ENCODE data around the gene FBXO39. TPM values are rescaled to one million over a fixed set of nuclear protein-coding genes. Genes with fewer than 3 reads are reported as not detected.

The FBXO39 gene
- total and polyA plus RNA-seq, 12 donors, result 0.13 to 0.37 (median 0.26) TPM; not detected in 9

DNA sequence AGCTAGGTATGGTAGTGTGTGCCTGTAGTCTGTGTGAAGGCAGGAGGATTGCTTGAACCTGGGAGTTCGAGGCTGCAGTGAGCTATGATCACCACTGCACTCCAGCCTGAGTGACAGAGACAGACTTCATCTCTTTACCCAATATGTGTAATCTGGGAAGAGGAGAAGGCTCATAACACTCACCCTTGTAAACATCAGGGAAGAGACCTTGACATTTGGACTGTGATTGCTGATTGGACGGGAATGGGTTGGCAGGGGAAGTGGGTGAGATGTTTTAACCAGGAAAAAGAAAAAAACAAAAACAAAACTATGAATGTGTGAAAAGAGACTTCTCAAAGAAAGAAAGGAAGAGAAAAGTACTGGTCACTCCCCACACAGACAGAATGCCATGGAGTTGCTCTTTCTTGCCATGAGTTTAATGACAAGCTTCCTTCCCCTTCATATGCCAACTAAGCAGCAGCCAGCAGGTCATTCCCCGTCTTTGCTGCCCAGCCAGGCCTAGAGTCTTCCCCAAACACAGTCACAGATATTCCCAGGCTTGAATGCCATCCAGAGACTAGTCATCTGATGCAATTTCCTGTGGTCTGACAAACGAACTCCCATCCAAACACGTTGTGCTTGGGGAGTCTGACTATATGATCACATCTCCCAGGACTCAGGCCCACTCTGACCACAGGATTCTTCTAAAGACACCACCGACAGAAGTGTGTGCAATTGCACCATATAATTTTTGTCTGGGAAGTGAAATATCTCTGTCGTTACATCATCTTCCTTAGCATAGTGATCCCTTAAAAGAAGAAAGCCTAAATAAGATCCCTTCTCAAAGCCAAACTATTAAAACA, 23.7 kb upstream of the FBXO39 start:
- Histone ChIP-seq H3K27ac (peak overlapping the region; percentile 82 to 98 (median 94)), H3K4me3 (peak overlapping the region in 1 of 10 donors; percentile 0), H3K4me1 (peaks cover 12 to 55% (median 41%) of the 10 kb centered on the region in 9 donors), H3K9me3 (no peaks in the 10 kb centered on the region), H3K27me3 (no peaks in the 10 kb centered on the region), H3K36me3 (no peaks in the 10 kb centered on the region)
- intact Hi-C loops (cut with DNase I), result loop anchor here in 6 of 10 donors (10.0 kb wide), 3 partner anchors 87 to 273 kb away; partner anchors contain the start of genes RNASEK (in 5 of the 6) and BCL6B (in 1 of the 6)
- ATAC-seq (peak; percentile 22 to 79 (median 43)), DNase-seq (peak; percentile 32 to 56)
- TF ChIP-seq, protein P1, sequence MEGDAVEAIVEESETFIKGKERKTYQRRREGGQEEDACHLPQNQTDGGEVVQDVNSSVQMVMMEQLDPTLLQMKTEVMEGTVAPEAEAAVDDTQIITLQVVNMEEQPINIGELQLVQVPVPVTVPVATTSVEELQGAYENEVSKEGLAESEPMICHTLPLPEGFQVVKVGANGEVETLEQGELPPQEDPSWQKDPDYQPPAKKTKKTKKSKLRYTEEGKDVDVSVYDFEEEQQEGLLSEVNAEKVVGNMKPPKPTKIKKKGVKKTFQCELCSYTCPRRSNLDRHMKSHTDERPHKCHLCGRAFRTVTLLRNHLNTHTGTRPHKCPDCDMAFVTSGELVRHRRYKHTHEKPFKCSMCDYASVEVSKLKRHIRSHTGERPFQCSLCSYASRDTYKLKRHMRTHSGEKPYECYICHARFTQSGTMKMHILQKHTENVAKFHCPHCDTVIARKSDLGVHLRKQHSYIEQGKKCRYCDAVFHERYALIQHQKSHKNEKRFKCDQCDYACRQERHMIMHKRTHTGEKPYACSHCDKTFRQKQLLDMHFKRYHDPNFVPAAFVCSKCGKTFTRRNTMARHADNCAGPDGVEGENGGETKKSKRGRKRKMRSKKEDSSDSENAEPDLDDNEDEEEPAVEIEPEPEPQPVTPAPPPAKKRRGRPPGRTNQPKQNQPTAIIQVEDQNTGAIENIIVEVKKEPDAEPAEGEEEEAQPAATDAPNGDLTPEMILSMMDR (IDR thresholded peaks at IDR 0.05), result no peak
- 35 to 45% methylated on average over 7 of the region's 7 CpGs for WGBS, 2 donors

DNA sequence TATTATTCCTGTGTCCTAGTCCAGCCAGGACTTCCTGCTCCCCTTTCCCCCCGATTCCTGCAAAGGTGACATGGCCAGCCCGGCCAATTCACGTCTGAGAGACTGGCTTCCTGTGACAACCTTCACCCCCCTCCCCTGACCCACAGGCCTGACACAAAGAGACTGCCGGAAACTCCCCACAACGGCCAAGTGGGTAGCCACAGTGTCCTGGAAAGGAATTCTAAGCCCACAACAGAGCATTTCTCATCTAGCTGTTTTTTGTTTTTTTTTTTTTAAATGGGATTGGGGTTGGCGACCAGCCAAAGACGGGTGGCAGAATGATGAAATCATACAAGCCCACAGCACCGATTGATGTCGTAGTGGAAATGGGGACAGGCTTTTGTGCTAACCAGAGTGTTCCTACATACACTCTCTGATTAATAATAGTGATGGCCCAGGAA, 23.0 kb upstream of the FBXO39 start:
- peak; percentile 65 to 82 for DNase-seq
- intact Hi-C loops (cut with DNase I), result loop anchor here in 6 of 10 donors (10.0 kb wide), 3 partner anchors 88 to 272 kb away; partner anchors contain the start of genes RNASEK (in 5 of the 6) and BCL6B (in 1 of the 6)

DNA sequence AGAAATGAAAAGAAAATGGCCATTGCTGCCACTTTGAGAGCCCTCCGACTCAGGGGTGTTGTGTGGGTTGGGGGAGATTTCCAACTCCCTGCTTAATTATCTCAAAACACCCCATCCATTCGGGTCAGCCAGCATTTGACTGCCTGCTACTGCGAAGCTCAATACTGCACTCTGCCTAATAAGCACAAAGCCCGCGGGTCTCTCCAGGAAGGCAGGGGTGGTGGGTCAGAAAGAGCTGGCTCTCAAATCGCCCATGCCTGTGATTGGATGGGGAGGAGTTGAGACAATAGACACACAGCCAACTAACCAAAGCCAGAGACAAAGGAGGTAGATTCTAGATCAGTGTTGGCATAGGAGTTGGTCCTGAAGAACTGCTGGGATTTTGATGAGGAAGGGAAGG, 22.5 kb upstream of the FBXO39 start:
- DNase-seq (no peak), ATAC-seq (no peak)
- Histone ChIP-seq H3K9me3 (no peaks in the 10 kb centered on the region), H3K27ac (peak overlapping the region; percentile 82 to 98 (median 94)), H3K27me3 (no peaks in the 10 kb centered on the region), H3K4me1 (peaks cover 16 to 64% (median 50%) of the 10 kb centered on the region in 9 donors), H3K4me3 (peak overlapping the region in 2 of 10 donors; percentile 0 to 4), H3K36me3 (peaks cover 0 to 10% (median 0%) of the 10 kb centered on the region in 9 donors)
- intact Hi-C loops (cut with DNase I), result loop anchor here in 6 of 10 donors (10.0 kb wide), 3 partner anchors 89 to 271 kb away; partner anchors contain the start of genes RNASEK (in 5 of the 6) and BCL6B (in 1 of the 6)
- TF ChIP-seq, protein P1 (IDR thresholded peaks at IDR 0.05), result no peak
- 56 to 65% methylated on average over 6 of the region's 6 CpGs for WGBS, 2 donors

More for the DNA sequence above, 23.0 kb upstream of the FBXO39 start:
- WGBS, 2 donors, result 19 to 22% methylated on average over 9 of the region's 9 CpGs
- TF ChIP-seq, protein P1 (IDR thresholded peaks at IDR 0.05), result no peak
- no peaks in the 10 kb centered on the region for H3K9me3 ChIP-seq
- peak overlapping the region in 1 of 10 donors; percentile 0 for H3K4me3 ChIP-seq
- H3K27ac ChIP-seq, result peak overlapping the region; percentile 82 to 98 (median 94)
- peak; percentile 75 to 91 (median 85) for ATAC-seq
- no peaks in the 10 kb centered on the region for H3K27me3 ChIP-seq
- peaks cover 0 to 4% (median 0%) of the 10 kb centered on the region in 9 donors for H3K36me3 ChIP-seq
- peaks cover 16 to 62% (median 48%) of the 10 kb centered on the region in 9 donors for H3K4me1 ChIP-seq

DNA sequence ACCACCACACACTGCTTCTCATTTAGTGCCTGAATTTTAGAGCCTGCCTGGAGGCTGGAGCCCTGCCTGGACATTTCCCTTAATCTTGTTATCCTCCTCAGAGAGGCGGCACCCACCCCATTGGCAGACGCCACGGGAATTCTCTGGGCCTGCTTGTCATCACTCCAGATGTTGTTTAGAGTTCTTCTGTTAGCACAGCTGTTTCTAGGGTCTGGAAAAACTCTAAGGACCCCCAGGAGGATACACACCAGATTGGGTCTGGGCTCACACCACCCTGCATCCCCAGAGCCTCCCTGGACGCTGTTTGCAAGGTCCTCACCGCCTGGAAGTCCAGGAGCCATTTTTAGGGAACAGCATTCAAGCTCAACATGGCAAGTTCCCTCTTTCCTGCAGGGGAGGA, 20.7 kb upstream of the FBXO39 start:
- H3K36me3 ChIP-seq, result peaks cover 0 to 27% (median 12%) of the 10 kb centered on the region in 9 donors
- WGBS, 2 donors, result 19 to 24% methylated on average over 5 of the region's 5 CpGs
- H3K4me3 ChIP-seq, result peak overlapping the region; percentile 33 to 80 (median 70)
- no peaks in the 10 kb centered on the region for H3K9me3 ChIP-seq
- intact Hi-C loops (cut with DNase I), result loop anchor here in 6 of 10 donors (5.0 to 10.0 kb wide), 4 partner anchors 87 to 270 kb away; partner anchors contain the start of genes RNASEK (in 5 of the 6) and BCL6B (in 1 of the 6)
- ATAC-seq (peak; percentile 28 to 56 (median 39)), DNase-seq (peak; percentile 68 to 69)
- H3K4me1 ChIP-seq, result peaks cover 16 to 66% (median 50%) of the 10 kb centered on the region in 9 donors
- TF ChIP-seq, protein P1 (IDR thresholded peaks at IDR 0.05), result no peak
- peak overlapping the region; percentile 84 to 98 (median 94) for H3K27ac ChIP-seq
- H3K27me3 ChIP-seq, result no peaks in the 10 kb centered on the region

All from heart right ventricle (tissue), 16 donors.